ENCODE measurements around the gene ERG.
A peak's percentile ranks its signal among the peaks of the same experiment; 100 is the strongest.

The ERG gene

DNA sequence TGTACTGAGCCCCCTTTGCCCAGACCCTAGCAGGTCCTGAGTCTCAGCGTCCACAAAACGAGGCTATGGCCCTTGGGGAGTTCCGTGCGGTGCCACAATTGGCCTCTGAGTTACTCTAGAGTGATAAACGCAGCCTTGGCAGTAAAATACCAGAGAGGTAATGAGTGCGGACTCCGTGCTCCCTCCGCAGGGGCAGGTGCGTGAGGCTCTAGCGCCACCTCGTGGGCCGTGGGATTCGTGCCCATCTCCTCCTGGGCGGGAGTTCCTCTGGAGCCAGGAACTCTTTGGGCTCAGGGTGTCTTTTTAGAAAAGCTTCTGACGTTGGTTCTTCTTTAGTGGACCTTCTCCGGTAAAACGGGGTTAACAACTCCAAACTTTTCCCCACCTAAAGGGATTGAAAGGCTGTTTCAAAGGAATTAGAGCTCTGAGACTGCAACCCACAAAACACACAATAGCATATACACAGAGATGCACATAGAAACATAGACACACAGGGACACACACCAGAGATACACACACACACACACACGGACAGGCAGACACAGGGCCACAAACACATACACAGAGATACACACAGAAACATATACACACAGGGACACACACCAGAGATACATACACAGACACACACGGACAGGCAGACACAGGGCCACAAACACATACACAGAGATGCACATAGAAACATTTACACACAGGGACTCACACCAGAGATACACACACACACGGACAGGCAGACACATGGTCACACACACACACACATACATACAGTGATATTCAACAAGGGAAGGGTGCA is 142.1 kb downstream of the ERG start:
- in situ Hi-C loops (cut with HindIII; ENCODE audit: low pct_ligation_motif_present, low pct_unique_long_range_greater_than_20kb, low sequenced_read_pairs), result loop anchor here (25.0 kb wide), 1 partner anchor 194 kb away; no protein-coding TSS in a partner anchor

GRCh38 chr21:38355353-38355752 is 142.9 kb downstream of the ERG start:
- no peak for DNase-seq
- in situ Hi-C loops (cut with HindIII; ENCODE audit: low pct_ligation_motif_present, low pct_unique_long_range_greater_than_20kb, low sequenced_read_pairs), result loop anchor here (25.0 kb wide), 1 partner anchor 193 kb away; no protein-coding TSS in a partner anchor

More for the DNA sequence above, 142.1 kb downstream of the ERG start:
- DNase-seq, result peak; percentile 62

- in situ Hi-C loops (cut with HindIII; ENCODE audit: low pct_ligation_motif_present, low pct_unique_long_range_greater_than_20kb, low sequenced_read_pairs), result loop anchor here (25.0 kb wide), 1 partner anchor 192 kb away; no protein-coding TSS in a partner anchor
- DNase-seq, result no peak
Measured at GRCh38 chr21:38354746-38355145, 143.5 kb downstream of the ERG start.

DNA sequence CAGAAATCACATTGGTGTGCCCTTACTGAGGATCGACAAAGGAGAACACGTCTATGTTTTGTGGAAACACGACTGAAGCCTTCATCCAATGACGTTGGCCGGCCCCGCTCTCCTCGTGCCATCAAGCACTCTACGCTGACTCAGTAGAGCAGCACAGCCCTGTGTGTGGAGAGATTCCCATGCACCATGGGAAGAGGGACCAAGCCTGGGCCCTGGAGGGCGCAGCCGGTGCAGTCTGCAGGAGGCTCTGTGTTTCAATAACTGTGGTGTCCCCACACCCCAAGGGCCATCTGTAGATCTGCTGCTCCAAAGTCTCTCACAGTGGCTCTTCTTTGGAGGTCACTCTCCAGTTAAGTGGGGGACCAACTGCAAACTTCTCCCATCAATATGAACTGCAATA is 144.0 kb downstream of the ERG start:
- DNase-seq, result no peak
- in situ Hi-C loops (cut with HindIII; ENCODE audit: low pct_ligation_motif_present, low pct_unique_long_range_greater_than_20kb, low sequenced_read_pairs), result loop anchor here (25.0 kb wide), 1 partner anchor 192 kb away; no protein-coding TSS in a partner anchor

- DNase-seq, result peak; percentile 62
- in situ Hi-C loops (cut with HindIII; ENCODE audit: low pct_ligation_motif_present, low pct_unique_long_range_greater_than_20kb, low sequenced_read_pairs), result loop anchor here (25.0 kb wide), 1 partner anchor 190 kb away; no protein-coding TSS in a partner anchor
Measured at GRCh38 chr21:38352536-38353219, 145.6 kb downstream of the ERG start.

DNA sequence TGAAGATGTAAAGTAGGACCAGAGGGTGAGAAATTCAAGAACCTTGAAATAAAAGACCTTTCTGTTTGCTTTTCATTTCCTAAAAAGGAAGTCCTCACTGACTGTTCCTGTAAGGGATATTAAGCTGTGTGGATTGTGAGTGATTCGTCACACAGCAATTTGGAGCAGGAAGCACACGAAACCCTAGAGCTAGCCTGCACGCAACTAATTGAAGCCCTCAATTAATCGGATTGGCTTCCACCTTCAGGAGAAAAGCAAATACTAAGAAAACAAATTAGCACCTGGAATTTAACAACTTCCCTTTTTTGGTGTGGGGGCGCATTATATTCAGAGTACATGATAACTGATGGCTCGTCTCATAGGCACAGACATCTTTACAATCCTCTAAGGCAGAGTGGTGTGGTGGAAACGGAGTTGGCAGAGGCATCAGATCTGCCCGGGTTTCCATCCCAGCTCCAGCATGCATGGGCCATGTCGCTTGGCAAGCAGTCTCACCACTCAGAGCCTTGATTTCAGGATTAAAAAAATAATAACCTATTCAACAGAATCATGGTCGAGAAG is 146.2 kb downstream of the ERG start:
- in situ Hi-C loops (cut with HindIII; ENCODE audit: low pct_ligation_motif_present, low pct_unique_long_range_greater_than_20kb, low sequenced_read_pairs), result loop anchor here (25.0 kb wide), 1 partner anchor 190 kb away; no protein-coding TSS in a partner anchor
- peak; percentile 56 for DNase-seq

GRCh38 chr21:38351176-38351959 is 146.9 kb downstream of the ERG start:
- in situ Hi-C loops (cut with HindIII; ENCODE audit: low pct_ligation_motif_present, low pct_unique_long_range_greater_than_20kb, low sequenced_read_pairs), result loop anchor here (25.0 kb wide), 1 partner anchor 189 kb away; no protein-coding TSS in a partner anchor
- DNase-seq, result no peak

DNA sequence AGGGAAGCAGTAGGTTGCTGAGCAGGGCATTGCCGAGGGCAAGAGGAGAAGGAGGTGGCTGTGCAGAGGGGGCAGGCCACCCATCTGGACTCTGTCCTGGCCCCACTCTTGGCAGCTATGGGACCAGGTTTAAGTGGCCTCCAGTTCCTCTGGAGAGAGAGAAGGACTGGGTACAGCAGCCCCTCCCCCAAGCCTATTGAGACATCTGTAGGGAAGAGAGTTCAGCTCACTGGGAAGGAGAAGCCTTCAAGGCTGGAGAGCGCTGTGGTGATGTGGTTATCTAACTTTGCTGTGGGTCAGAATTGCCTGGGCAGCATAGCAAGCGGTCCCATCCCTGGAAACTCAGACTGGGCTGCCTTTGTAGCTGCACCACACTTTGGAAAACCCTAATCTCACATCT is 147.6 kb downstream of the ERG start:
- in situ Hi-C loops (cut with HindIII; ENCODE audit: low pct_ligation_motif_present, low pct_unique_long_range_greater_than_20kb, low sequenced_read_pairs), result loop anchor here (25.0 kb wide), 1 partner anchor 188 kb away; no protein-coding TSS in a partner anchor
- DNase-seq, result no peak

DNA sequence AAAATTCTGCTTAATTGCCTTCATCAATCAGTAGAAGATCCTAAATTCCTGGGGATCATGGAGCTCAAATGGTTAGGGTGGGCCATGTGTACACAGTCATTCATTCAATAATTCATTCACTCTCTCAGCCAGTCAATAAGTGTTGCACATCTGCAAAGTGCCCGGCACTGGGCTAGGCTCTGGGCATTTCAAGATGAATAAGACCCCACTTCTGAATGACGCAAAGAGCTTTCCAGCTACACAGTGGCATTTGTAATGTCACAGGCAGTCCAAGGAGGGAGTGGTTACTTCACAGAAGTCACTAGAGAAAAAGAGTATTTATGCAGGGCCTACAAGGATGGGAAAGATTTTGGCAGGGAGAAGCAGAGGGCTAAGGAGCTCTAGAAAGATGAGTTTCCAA is 148.3 kb downstream of the ERG start:
- in situ Hi-C loops (cut with HindIII; ENCODE audit: low pct_ligation_motif_present, low pct_unique_long_range_greater_than_20kb, low sequenced_read_pairs), result loop anchor here (25.0 kb wide), 1 partner anchor 188 kb away; no protein-coding TSS in a partner anchor
- no peak for DNase-seq

DNA sequence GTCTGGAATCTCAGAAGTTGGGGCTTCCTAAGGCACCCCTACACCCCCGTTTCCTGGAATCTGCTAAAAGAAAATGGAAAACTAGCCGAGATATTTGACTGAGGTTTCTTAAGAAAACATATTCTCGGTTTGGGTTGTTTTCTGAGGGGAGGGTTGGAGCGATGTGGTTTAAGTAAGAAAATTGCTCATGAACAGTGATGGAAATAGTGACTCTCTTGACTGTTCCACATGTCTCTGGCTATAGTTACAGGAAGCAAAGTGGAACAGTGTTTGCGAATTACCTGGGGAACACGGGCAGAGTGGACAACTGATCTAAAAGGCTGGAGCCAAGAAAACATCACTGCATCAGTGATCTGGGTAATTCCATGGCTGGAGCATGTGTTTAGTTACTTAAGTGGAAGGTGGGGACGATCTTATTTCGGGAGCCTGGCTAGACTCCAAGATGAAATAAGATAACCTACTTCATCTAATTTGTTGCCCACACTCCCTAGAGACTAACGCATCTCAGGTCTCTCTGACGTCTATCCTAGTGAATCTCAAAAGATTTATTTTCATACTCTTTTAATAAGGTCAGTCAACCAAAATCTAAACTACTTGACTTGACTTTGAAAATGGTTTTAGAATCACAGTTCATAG is 149.0 kb downstream of the ERG start:
- DNase-seq, result no peak
- in situ Hi-C loops (cut with HindIII; ENCODE audit: low pct_ligation_motif_present, low pct_unique_long_range_greater_than_20kb, low sequenced_read_pairs), result no loop called here

DNA sequence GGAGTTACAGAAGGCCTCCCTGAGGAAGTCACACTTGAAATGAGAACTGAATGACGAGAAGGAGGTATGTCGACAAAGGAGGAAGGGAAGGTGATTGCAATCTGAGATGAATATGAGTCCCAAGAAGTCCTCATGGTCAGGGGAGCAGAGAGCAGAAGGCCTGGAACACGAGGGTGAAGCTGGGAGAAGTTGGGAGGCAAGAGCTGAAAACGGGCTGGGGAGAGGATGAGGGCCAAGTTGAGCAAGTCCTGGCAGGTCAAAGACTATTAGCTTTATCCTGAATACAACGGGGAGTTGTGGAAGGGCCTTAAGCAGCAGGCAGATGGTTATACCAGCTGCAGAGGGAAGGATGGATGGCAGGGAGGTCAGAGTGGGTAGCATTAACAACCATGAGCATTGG is 152.0 kb downstream of the ERG start:
- DNase-seq, result no peak
- in situ Hi-C loops (cut with HindIII; ENCODE audit: low pct_ligation_motif_present, low pct_unique_long_range_greater_than_20kb, low sequenced_read_pairs), result no loop called here

DNA sequence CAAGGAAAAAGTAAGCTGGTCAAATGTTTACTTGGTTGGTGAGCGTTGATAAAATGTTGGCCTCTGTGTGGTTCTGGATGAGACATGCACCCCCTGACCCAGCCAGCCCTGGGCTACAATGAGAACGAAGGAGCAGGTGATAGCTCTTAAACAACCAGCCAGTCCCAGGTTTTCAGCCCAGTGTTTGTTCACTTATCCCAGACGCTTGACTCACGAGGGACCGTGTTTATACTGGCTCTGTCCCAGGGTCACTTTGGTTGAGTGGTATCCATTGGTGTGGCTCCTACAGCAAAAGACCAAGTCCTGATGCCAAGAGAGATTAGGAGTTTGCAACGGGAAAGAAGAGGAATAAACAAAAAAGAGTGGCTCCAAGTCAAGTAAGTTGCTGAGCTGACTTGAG is 154.6 kb downstream of the ERG start:
- in situ Hi-C loops (cut with HindIII; ENCODE audit: low pct_ligation_motif_present, low pct_unique_long_range_greater_than_20kb, low sequenced_read_pairs), result no loop called here
- DNase-seq, result no peak

DNA sequence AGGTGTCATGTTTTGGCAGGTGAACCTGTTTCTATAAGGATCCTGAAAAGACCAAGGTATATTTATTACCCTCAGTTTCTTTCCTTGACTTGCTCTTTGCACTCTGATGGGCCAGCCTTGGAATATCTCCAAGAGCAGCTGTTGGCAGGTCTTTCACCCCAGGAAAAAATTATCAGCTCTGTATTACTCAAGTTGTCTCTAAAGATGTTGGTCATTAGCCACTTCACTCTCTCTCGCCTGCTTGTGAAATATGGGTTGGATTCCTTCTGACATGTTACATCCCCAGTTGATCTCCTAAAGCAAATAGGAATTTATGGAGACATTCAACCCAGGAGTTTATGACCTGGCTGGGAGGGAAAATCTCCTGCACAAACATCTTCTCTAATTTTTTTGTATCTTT is 155.5 kb downstream of the ERG start:
- in situ Hi-C loops (cut with HindIII; ENCODE audit: low pct_ligation_motif_present, low pct_unique_long_range_greater_than_20kb, low sequenced_read_pairs), result no loop called here

DNA sequence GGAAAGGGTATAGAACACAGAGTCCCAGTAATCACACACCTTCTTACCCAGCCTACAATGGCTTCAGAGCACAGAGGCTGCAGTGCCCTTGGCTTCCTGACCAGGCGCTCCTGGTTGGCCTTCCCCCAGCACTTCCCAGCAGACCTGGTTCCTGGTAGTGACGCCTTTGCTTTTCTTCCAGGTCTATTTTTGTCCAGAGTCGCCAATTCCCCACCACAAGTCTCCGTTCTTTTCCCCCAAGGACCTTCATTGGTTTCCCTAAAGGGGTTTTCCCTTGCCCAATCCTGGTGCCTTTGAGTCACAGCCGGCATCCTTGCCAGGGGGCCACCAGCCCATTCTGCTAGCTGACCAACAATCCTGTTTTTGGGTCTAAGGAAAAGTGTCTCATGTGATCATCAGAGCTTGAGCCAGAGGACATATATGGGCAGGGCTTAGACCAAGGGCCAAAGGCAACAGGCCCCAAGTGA is 156.7 kb downstream of the ERG start:
- in situ Hi-C loops (cut with HindIII; ENCODE audit: low pct_ligation_motif_present, low pct_unique_long_range_greater_than_20kb, low sequenced_read_pairs), result no loop called here
- no peak for DNase-seq

More for the DNA sequence above, 155.5 kb downstream of the ERG start:
- DNase-seq, result no peak

DNA sequence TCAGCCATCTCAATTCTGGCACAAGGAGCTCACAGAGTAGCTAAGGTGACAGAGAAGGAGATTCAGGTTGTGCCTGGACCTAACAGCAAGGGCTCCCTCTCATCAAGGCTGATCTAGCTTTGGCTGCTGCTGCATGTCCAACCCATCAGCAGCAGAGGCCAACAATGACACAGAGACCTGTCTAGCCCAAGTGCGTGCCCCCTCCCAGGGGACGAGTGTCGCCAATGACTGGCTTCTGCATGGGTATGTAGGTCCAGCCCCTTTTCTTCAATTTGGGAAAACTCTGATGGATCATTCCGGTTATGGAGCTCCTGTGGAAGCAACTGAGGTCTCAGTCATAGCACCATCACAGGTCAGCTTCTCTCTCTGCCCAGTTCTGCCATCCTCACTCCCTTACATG is 158.1 kb downstream of the ERG start:
- in situ Hi-C loops (cut with HindIII; ENCODE audit: low pct_ligation_motif_present, low pct_unique_long_range_greater_than_20kb, low sequenced_read_pairs), result no loop called here

GRCh38 chr21:38337793-38338192 is 160.5 kb downstream of the ERG start:
- in situ Hi-C loops (cut with HindIII; ENCODE audit: low pct_ligation_motif_present, low pct_unique_long_range_greater_than_20kb, low sequenced_read_pairs), result no loop called here
- DNase-seq, result no peak

More for the DNA sequence above, 158.1 kb downstream of the ERG start:
- no peak for DNase-seq

DNA sequence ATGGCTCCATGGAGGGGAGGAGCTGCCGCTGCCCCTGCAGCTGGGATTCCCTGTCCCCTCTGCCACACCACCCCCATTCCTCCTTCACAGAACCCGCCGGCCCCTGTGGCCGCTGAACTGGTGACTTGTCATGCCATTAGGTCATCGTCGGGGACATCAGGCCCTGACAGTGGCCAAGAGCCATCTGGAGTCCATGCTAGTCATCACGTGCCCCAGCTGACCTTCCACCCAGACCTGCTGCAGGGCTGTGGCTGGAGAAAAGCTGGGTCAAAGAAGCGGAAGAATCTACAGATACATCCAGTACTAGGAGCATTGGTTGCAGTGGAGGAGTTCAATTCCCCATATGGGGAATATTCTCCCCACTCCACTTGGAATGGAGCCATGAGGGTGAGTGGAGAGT is 163.4 kb downstream of the ERG start:
- in situ Hi-C loops (cut with HindIII; ENCODE audit: low pct_ligation_motif_present, low pct_unique_long_range_greater_than_20kb, low sequenced_read_pairs), result no loop called here
- no peak for DNase-seq
